Upper lobe of right lung (tissue), 1 donor: ENCODE results near the gene PBLD. TPM values are rescaled to one million over a fixed set of nuclear protein-coding genes. Genes with fewer than 3 reads are reported as not detected.

Source experiments
- ATAC-seq: fragments of 200-7000 bp; cut with Tn5 transposase; one replicate; pipeline ENCODE4 v1.9.1; 2020; ENCODE audit warnings: mild to moderate bottlenecking, moderate library complexity
- DNase-seq: peaks from one replicate; pipeline ENCODE4 v3.0.0-alpha.2; 2020
- H3K27ac ChIP-seq: fragments of 200-600 bp; one replicate; pipeline ENCODE4 v1.8.0; 2022
- H3K27me3 ChIP-seq: fragments of 200-600 bp; one replicate; pipeline ENCODE4 v1.8.0; 2022; ENCODE audit warnings: mild to moderate bottlenecking
- H3K36me3 ChIP-seq: fragments of 200-600 bp; one replicate; pipeline ENCODE4 v1.8.0; 2022
- H3K4me1 ChIP-seq: fragments of 200-600 bp; one replicate; pipeline ENCODE4 v1.8.0; 2022
- H3K4me3 ChIP-seq: fragments of 200-600 bp; one replicate; pipeline ENCODE4 v1.8.0; 2022; ENCODE audit warnings: mild to moderate bottlenecking
- H3K9me3 ChIP-seq: fragments of 200-600 bp; one replicate; pipeline ENCODE4 v1.8.0; 2022
- CTCF ChIP-seq: fragments of 200-600 bp; IDR thresholded peaks from one replicate; pipeline ENCODE4 v1.8.0; 2022; ENCODE audit warnings: antibody characterized with exemption
- intact Hi-C: fragments of 100-400 bp; cut with DNase I; formaldehyde crosslinking; loops from one replicate; pipeline ENCODE4 v1.11.0; 2022
- total RNA-seq: library from RNA; stranded (reverse); fragmentation: NEBNext Ultra II Directional; extraction: Animal tissue kit (Norgen Biotek cat#: 25700); gene quantifications from one replicate; pipeline ENCODE4 v1.2.1, GENCODE V29; 2021
- donor health status: DM: no; HTN: yes; CAD: no; lungs with severe emphysema.

PBLD gene
- total RNA-seq, 1 donor from 2014 or later = 2.3 TPM

GRCh38 chr10:68239596-68240150 lies 93.1 kb downstream of the PBLD start:
- Histone ChIP-seq H3K4me3 (no peak overlapping the region), H3K27me3 (no peaks in the 10 kb centered on the region), H3K4me1 (no peaks in the 10 kb centered on the region), H3K27ac (no peak overlapping the region), H3K9me3 (no peaks in the 10 kb centered on the region), H3K36me3 (no peaks in the 10 kb centered on the region)
- TF ChIP-seq CTCF = no peak
- DNase-seq = no peak
- intact Hi-C loops = no loop called here
- no peak for ATAC-seq

GRCh38 chr10:68239069-68239468 lies 93.7 kb downstream of the PBLD start:
- H3K27me3 ChIP-seq = no peaks in the 10 kb centered on the region
- no peak for ATAC-seq
- no peak for DNase-seq
- TF ChIP-seq CTCF = no peak
- H3K4me1 ChIP-seq = no peaks in the 10 kb centered on the region
- H3K36me3 ChIP-seq = no peaks in the 10 kb centered on the region
- no peak overlapping the region for H3K4me3 ChIP-seq
- no peak overlapping the region for H3K27ac ChIP-seq
- intact Hi-C loops = no loop called here
- H3K9me3 ChIP-seq = no peaks in the 10 kb centered on the region

DNA sequence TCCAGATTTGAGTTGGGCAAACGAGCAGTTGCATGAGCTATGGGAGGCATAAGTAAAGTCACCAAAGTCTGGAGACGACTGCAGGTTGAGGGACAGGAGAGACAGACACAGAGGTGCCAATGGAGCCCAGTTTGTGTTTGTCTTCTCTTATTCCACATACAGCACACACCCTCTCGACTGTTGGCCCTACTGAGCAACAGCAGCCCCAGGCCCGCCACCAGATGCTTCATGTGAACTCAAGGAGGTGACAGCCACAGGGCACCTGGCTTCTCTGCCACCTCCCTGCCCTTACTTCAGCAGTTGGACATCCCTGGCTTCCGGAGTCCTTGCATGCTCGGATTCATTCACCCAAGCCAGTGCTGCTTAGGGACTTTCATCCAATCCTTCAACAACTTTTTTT lies 94.4 kb downstream of the PBLD start:
- Histone ChIP-seq H3K9me3 (no peaks in the 10 kb centered on the region), H3K27ac (no peak overlapping the region), H3K27me3 (no peaks in the 10 kb centered on the region), H3K4me3 (no peak overlapping the region), H3K36me3 (no peaks in the 10 kb centered on the region), H3K4me1 (no peaks in the 10 kb centered on the region)
- no peak for DNase-seq
- ATAC-seq = no peak
- no peak for TF ChIP-seq CTCF
- intact Hi-C loops = no loop called here

DNA sequence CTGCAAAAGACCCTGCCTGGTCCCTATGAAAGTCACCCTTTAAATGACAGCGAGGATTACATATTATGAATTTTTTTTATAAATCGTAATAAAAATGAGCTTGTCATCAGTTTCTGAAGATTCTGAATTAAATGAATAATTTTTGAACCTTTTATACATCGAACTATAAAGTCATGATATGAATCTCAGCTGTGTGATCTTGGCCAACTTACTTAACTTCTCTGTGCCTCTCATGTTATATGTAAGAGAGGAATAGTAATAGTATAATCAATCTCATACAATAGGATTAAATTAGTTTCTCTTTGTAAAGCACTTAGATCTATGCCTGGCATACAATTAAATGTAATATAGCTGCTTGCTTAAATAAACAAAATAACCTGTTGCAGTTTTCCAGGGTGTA lies 95.6 kb downstream of the PBLD start:
- H3K27me3 ChIP-seq = no peaks in the 10 kb centered on the region
- ATAC-seq (no peak), DNase-seq (no peak)
- no peak for TF ChIP-seq CTCF
- no peaks in the 10 kb centered on the region for H3K9me3 ChIP-seq
- no peaks in the 10 kb centered on the region for H3K4me1 ChIP-seq
- no peak overlapping the region for H3K27ac ChIP-seq
- H3K36me3 ChIP-seq = no peaks in the 10 kb centered on the region
- H3K4me3 ChIP-seq = no peak overlapping the region
- intact Hi-C loops = no loop called here

- Histone ChIP-seq H3K4me1 (peaks cover 12% of the 10 kb centered on the region), H3K27ac (no peak overlapping the region), H3K36me3 (no peaks in the 10 kb centered on the region), H3K4me3 (no peak overlapping the region), H3K9me3 (no peaks in the 10 kb centered on the region), H3K27me3 (peaks cover under 1% of the 10 kb centered on the region)
- no peak for ATAC-seq
- no peak for DNase-seq
- no peak for TF ChIP-seq CTCF
- intact Hi-C loops = no loop called here
Measured at GRCh38 chr10:68235581-68235980, 97.1 kb downstream of the PBLD start.

GRCh38 chr10:68235111-68235510 lies 97.6 kb downstream of the PBLD start:
- H3K4me3 ChIP-seq = no peak overlapping the region
- no peak for TF ChIP-seq CTCF
- DNase-seq = no peak
- H3K36me3 ChIP-seq = no peaks in the 10 kb centered on the region
- peaks cover 13% of the 10 kb centered on the region for H3K4me1 ChIP-seq
- ATAC-seq = no peak
- intact Hi-C loops = no loop called here
- no peak overlapping the region for H3K27ac ChIP-seq
- H3K27me3 ChIP-seq = peaks cover 5% of the 10 kb centered on the region
- H3K9me3 ChIP-seq = no peaks in the 10 kb centered on the region
